ENCODE measurements around the gene KIZ. TPM values are rescaled to one million over a fixed set of nuclear protein-coding genes. Genes with fewer than 3 reads are reported as not detected.

Gene KIZ
- total RNA-seq (2022; extraction: Qiagen RNA extraction; ENCODE audit: low read depth), result 4.1 to 4.9 TPM (median 4.4 TPM) in 5 replicates

GRCh38 chr20:21125849-21126580 lies at the start of gene KIZ:
Gene KIZ (plus strand): TSS chr20:21126082. CDS start chr20:21126116, 34 bp downstream.

GRCh38 chr20:21106171-21107017 lies 19.5 kb upstream of the KIZ start, which contains the start of gene LINC00237:
Gene LINC00237 (minus strand): TSS chr20:21106358.

Other genes starting within 250 kb of the KIZ start
- not detected in 5 replicates for gene LINC00237, start 19.7 kb upstream of the KIZ start, total RNA-seq (2022; extraction: Qiagen RNA extraction; ENCODE audit: low read depth)
- 86.9 to 109 TPM (median 98.4 TPM) in 5 replicates for gene XRN2, start 177.2 kb downstream of the KIZ start, total RNA-seq (2022; extraction: Qiagen RNA extraction; ENCODE audit: low read depth)

Measured in A549 treated with GW870086 at 1 μM for 4 hours (cell line).